T-helper 2 cell treated with Interferon-gamma antibody and Interleukin-4, amounts not matched to agents 5 μg/mL and 100 μg/mL, for 36 hours (primary cell): ENCODE results near the gene DDX24.
A peak's percentile ranks its signal among the peaks of the same experiment; 100 is the strongest.

Source experiments
- DNase-seq: peaks from one replicate; pipeline ENCODE4 v3.0.0; 2021; ENCODE audit warnings: low spot score
- H3K27ac Mint-ChIP-seq: one replicate; pipeline ENCODE4 v1.8.0; 2021; ENCODE audit warnings: mild to moderate bottlenecking, mixed read lengths
- H3K27me3 Mint-ChIP-seq: one replicate; pipeline ENCODE4 v1.8.0; 2021; ENCODE audit warnings: low read depth, mixed read lengths
- H3K36me3 Mint-ChIP-seq: one replicate; pipeline ENCODE4 v1.8.0; 2021; ENCODE audit warnings: low read depth, mixed read lengths
- H3K4me1 Mint-ChIP-seq: one replicate; pipeline ENCODE4 v1.8.0; 2021; ENCODE audit warnings: low read depth, mixed read lengths
- H3K4me3 Mint-ChIP-seq: one replicate; pipeline ENCODE4 v1.8.0; 2022; ENCODE audit warnings: mild to moderate bottlenecking, moderate library complexity, mixed read lengths
- H3K9me3 Mint-ChIP-seq: one replicate; pipeline ENCODE4 v1.8.0; 2021; ENCODE audit warnings: mixed read lengths

The DDX24 gene

GRCh38 chr14:94001501-94002396, 79.3 kb downstream of the DDX24 start:
- DNase-seq, result peak; percentile 59
- H3K36me3 Mint-ChIP-seq, result no peaks in the 10 kb centered on the region
- no peaks in the 10 kb centered on the region for H3K9me3 Mint-ChIP-seq
- peak overlapping the region; percentile 41 for H3K4me3 Mint-ChIP-seq
- no peaks in the 10 kb centered on the region for H3K27me3 Mint-ChIP-seq
- peak overlapping the region; percentile 54 for H3K27ac Mint-ChIP-seq
- peaks cover 26% of the 10 kb centered on the region for H3K4me1 Mint-ChIP-seq

GRCh38 chr14:94001016-94001415, 80.0 kb downstream of the DDX24 start:
- Mint-ChIP-seq H3K27me3 (no peaks in the 10 kb centered on the region), H3K9me3 (no peaks in the 10 kb centered on the region), H3K27ac (no peak overlapping the region), H3K36me3 (no peaks in the 10 kb centered on the region), H3K4me3 (no peak overlapping the region), H3K4me1 (peaks cover 27% of the 10 kb centered on the region)
- DNase-seq, result no peak

DNA sequence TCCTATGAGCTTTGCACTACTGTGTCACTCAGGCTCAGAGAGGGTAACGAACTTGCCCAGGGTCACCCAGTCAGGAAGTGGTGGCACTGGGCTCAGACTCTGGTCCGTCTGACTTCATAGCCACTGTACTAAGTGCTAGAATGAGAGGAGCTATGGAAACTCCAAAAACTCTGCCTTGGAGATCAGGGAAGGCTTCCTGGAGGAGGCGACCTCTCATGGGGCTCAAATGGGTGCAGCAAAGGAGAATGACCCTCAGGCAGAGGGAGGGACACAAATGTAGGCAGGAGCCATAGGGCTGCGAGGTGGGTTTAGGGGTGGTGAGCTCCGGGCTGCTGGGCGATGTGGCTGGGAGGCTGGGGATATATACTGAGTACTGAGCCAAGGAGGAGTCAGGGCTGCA, 80.7 kb downstream of the DDX24 start:
- H3K4me1 Mint-ChIP-seq, result peaks cover 31% of the 10 kb centered on the region
- H3K27me3 Mint-ChIP-seq, result no peaks in the 10 kb centered on the region
- H3K4me3 Mint-ChIP-seq, result no peak overlapping the region
- H3K27ac Mint-ChIP-seq, result peak overlapping the region; percentile 28
- no peak for DNase-seq
- H3K9me3 Mint-ChIP-seq, result no peaks in the 10 kb centered on the region
- H3K36me3 Mint-ChIP-seq, result no peaks in the 10 kb centered on the region

- peak overlapping the region; percentile 55 for H3K27ac Mint-ChIP-seq
- DNase-seq, result no peak
- H3K36me3 Mint-ChIP-seq, result no peaks in the 10 kb centered on the region
- no peaks in the 10 kb centered on the region for H3K27me3 Mint-ChIP-seq
- no peak overlapping the region for H3K4me3 Mint-ChIP-seq
- H3K4me1 Mint-ChIP-seq, result peaks cover 34% of the 10 kb centered on the region
- no peaks in the 10 kb centered on the region for H3K9me3 Mint-ChIP-seq
Measured at GRCh38 chr14:93999573-93999972, 81.4 kb downstream of the DDX24 start.

- no peak overlapping the region for H3K27ac Mint-ChIP-seq
- H3K27me3 Mint-ChIP-seq, result no peaks in the 10 kb centered on the region
- no peaks in the 10 kb centered on the region for H3K9me3 Mint-ChIP-seq
- no peak overlapping the region for H3K4me3 Mint-ChIP-seq
- H3K4me1 Mint-ChIP-seq, result peaks cover 37% of the 10 kb centered on the region
- H3K36me3 Mint-ChIP-seq, result no peaks in the 10 kb centered on the region
- DNase-seq, result no peak
Measured at GRCh38 chr14:93998871-93999403, 82.1 kb downstream of the DDX24 start.
